Activated B cell treated with CpG ODN at 0.5 μM for 24 hours (primary cell): ENCODE measurements around the gene PCLO. TPM values are rescaled to one million over a fixed set of nuclear protein-coding genes. Genes with fewer than 3 reads are reported as not detected.

ENCODE experiments used
- ATAC-seq: fragments of 200-7000 bp; cut with Tn5 transposase; one replicate; pipeline ENCODE4 v1.10.0; 2021; ENCODE audit warnings: low read depth, mild to moderate bottlenecking, moderate library complexity
- CTCF ChIA-PET: fragments of 350-600 bp; sonication (Branson Sonifier 250); formaldehyde crosslinking; loops from one replicate; lab custom pipeline; 2021; ENCODE audit warnings: antibody characterized with exemption; lab: Charles Lee
- POLR2A ChIA-PET: fragments of 350-600 bp; sonication (Branson Sonifier 250); formaldehyde crosslinking; loops from one replicate; lab custom pipeline; 2021; ENCODE audit warnings: antibody characterized with exemption; lab: Charles Lee
- DNase-seq: peaks from one replicate; pipeline ENCODE4 v3.0.0; 2022
- H3K27ac Mint-ChIP-seq: one replicate; pipeline ENCODE4 v1.8.0; 2020; ENCODE audit warnings: mixed read lengths
- H3K27me3 Mint-ChIP-seq: one replicate; pipeline ENCODE4 v1.8.0; 2021; ENCODE audit warnings: mixed read lengths
- H3K36me3 Mint-ChIP-seq: one replicate; pipeline ENCODE4 v1.8.0; 2021; ENCODE audit warnings: low read depth, mixed read lengths
- H3K4me1 Mint-ChIP-seq: one replicate; pipeline ENCODE4 v1.8.0; 2021; ENCODE audit warnings: mixed read lengths
- H3K4me3 Mint-ChIP-seq: one replicate; pipeline ENCODE4 v1.8.0; 2020; ENCODE audit warnings: mild to moderate bottlenecking, mixed read lengths
- H3K9me3 Mint-ChIP-seq: one replicate; pipeline ENCODE4 v1.8.0; 2020; ENCODE audit warnings: mixed read lengths
- intact Hi-C: fragments of 100-400 bp; cut with micrococcal nuclease; formaldehyde crosslinking; loops from one replicate; pipeline ENCODE4 v1.15.1; 2024
- total RNA-seq: library from RNA; stranded (reverse); gene quantifications from 2 replicates; pipeline ENCODE4 v1.2.3, GENCODE V29; 2022
- TF ChIP-seq, protein P1 (sequence below): fragments of 200-600 bp; IDR thresholded peaks from one replicate; pipeline ENCODE4 v1.8.0; 2022; ENCODE audit warnings: antibody characterized with exemption, mild to moderate bottlenecking

The PCLO gene
- total RNA-seq, 1 donor from 2014 or later = 0.07 TPM

DNA sequence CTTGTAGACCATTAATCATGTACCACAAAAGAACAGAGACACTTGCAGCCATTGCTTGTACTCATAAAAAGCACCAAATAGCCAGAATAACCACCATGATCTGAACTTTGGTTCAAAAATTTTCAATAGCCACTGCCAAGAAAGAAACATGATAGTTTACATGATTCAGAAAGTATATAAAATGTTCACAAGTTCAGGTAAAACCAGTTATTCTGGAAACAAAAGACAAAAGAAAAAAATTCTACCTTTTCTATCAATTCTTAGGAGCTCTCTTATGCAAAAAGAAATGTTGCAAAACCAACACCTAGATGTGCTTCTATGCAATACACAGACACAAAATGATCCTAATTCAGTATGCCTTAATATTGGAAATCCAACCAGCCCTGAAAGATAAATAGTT lies 108.7 kb downstream of the PCLO start:
- no peaks in the 10 kb centered on the region for H3K36me3 Mint-ChIP-seq
- ATAC-seq = no peak
- POLR2A ChIA-PET = no interaction called here

DNA sequence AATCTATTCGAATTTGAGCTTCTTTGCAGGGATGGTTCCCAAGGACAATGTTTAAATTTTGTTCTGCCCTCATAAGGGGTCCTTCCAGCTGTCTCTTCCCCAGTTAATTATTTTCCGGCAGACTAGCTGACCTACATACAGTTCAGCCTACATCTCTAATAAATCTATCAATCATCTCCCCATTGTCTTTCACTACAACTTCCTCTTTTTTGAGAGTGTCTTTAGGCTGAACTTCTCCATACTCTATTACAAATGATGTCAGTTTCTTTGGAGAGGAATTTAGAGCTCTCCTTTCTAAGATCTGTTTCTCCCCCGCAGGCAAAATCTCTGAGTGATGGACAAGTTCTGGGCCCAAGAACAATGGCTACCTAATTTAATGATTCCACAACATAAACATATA lies 122.2 kb downstream of the PCLO start:
- Mint-ChIP-seq H3K4me1 (no peaks in the 10 kb centered on the region), H3K9me3 (peaks cover 5% of the 10 kb centered on the region), H3K27ac (no peak overlapping the region), H3K36me3 (no peaks in the 10 kb centered on the region), H3K4me3 (no peak overlapping the region), H3K27me3 (no peaks in the 10 kb centered on the region)
- TF ChIP-seq, protein P1, sequence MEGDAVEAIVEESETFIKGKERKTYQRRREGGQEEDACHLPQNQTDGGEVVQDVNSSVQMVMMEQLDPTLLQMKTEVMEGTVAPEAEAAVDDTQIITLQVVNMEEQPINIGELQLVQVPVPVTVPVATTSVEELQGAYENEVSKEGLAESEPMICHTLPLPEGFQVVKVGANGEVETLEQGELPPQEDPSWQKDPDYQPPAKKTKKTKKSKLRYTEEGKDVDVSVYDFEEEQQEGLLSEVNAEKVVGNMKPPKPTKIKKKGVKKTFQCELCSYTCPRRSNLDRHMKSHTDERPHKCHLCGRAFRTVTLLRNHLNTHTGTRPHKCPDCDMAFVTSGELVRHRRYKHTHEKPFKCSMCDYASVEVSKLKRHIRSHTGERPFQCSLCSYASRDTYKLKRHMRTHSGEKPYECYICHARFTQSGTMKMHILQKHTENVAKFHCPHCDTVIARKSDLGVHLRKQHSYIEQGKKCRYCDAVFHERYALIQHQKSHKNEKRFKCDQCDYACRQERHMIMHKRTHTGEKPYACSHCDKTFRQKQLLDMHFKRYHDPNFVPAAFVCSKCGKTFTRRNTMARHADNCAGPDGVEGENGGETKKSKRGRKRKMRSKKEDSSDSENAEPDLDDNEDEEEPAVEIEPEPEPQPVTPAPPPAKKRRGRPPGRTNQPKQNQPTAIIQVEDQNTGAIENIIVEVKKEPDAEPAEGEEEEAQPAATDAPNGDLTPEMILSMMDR = no peak
- no peak for ATAC-seq
- ChIA-PET POLR2A (no interaction called here), CTCF (no interaction called here)
- intact Hi-C loops = loop anchor here (10.0 kb wide), 1 partner anchor 64 kb away; no protein-coding TSS in a partner anchor
- no peak for DNase-seq

More for the DNA sequence above, 108.7 kb downstream of the PCLO start:
- intact Hi-C loops = no loop called here
- Mint-ChIP-seq H3K27ac (no peak overlapping the region), H3K4me1 (no peaks in the 10 kb centered on the region), H3K4me3 (no peak overlapping the region), H3K27me3 (no peaks in the 10 kb centered on the region), H3K9me3 (no peaks in the 10 kb centered on the region)
- CTCF ChIA-PET = no interaction called here
- DNase-seq = no peak
- TF ChIP-seq, protein P1 = no peak

DNA sequence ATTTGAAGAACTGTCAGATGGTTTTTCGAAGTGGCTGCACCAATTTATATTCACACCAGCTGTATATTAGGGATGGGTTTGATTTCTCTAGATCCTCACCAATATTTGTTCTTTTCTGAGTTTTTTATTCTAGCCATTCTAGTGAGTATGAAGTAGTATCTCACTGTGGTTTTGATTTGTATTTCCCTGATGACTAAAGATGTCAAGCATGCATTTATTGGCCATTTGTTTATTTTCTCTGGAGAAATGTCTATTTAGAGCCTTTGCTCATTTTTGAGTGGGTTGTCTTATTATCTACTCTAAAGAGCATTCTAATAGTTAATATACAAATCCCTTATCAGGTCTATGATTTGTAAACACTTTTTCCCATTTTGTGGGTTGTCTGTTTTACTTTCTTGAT lies 123.9 kb downstream of the PCLO start:
- Mint-ChIP-seq H3K4me1 (no peaks in the 10 kb centered on the region), H3K27ac (no peak overlapping the region), H3K27me3 (no peaks in the 10 kb centered on the region), H3K9me3 (no peaks in the 10 kb centered on the region), H3K4me3 (no peak overlapping the region), H3K36me3 (no peaks in the 10 kb centered on the region)
- DNase-seq (no peak), ATAC-seq (no peak)
- ChIA-PET POLR2A (no interaction called here), CTCF (no interaction called here)
- TF ChIP-seq, protein P1 = no peak
- intact Hi-C loops = no loop called here

DNA sequence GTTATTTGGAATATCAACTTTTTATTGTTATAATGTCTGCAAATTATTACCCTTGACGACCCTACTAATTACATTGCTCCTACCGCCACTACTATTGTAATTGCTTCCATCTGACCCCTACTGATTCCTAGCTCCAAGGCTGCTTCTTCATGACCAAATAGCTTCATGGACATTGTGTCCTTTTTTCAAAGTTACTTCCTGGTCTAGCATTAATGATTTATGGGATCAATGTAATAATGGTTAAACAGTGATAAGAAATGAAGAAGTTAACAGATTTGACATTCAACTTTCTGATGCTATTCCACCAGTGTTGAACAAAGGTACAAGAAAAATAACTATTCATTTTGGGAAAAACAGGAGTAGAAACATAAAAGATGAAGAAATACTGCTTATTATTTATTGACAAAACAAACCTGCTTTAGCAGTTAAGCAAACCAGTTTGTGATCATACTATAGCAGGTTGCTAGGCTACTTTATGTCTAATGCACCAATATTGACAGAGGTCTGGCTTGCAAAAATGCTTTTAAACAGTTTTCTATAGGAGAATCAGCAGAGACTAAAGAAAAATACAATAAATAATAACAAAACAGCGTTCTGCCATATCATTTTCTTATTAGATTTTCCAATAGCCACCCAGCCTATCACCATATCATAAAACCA lies 125.8 kb downstream of the PCLO start:
- Mint-ChIP-seq H3K27ac (no peak overlapping the region), H3K27me3 (no peaks in the 10 kb centered on the region), H3K36me3 (no peaks in the 10 kb centered on the region), H3K4me3 (no peak overlapping the region), H3K9me3 (peaks cover 4% of the 10 kb centered on the region), H3K4me1 (no peaks in the 10 kb centered on the region)
- CTCF ChIA-PET = no interaction called here
- intact Hi-C loops = no loop called here
- DNase-seq (no peak), ATAC-seq (no peak)
- TF ChIP-seq, protein P1 = no peak
- POLR2A ChIA-PET = no interaction called here

DNA sequence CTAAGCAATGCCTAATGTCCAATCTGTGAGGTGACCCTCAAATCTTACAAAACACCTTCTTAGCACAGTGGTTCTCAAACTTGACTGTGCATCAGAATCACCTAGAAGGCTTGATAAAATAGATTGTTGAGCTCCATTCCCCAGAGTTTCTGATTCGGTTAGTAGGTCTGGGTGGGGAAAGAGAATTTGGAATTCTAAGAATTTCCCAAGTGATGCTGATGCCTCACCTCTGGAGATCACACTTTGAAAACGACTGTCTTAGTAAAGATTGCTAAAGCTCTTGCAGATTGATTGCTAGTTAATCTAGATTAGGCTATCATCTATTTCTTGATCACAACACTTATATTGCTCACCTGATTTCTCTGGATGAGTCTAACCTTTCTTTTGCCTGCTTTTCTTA lies 126.6 kb downstream of the PCLO start:
- TF ChIP-seq, protein P1 = no peak
- Mint-ChIP-seq H3K36me3 (no peaks in the 10 kb centered on the region), H3K4me3 (no peak overlapping the region), H3K9me3 (peaks cover 4% of the 10 kb centered on the region), H3K27ac (no peak overlapping the region), H3K27me3 (no peaks in the 10 kb centered on the region), H3K4me1 (no peaks in the 10 kb centered on the region)
- DNase-seq (no peak), ATAC-seq (no peak)
- intact Hi-C loops = no loop called here
- ChIA-PET CTCF (no interaction called here), POLR2A (no interaction called here)
